Endothelial cell of umbilical vein (primary cell): Measurements from ENCODE around the gene RAB36. TPM values are rescaled to one million over a fixed set of nuclear protein-coding genes. Genes with fewer than 3 reads are reported as not detected.

Experiments used
- BruUV-seq: library from RNA; stranded (reverse); fragments of 400-500 nt; replicated peaks from 2 replicates; lab custom pipeline; 2021; lab: Mats Ljungman, UMichigan
- CTCF ChIA-PET: fragments of 300-600, 350-600 bp; sonication (Branson Sonifier 250); formaldehyde crosslinking; loops from one replicate; lab custom pipeline; 2021; ENCODE audit warnings: antibody characterized with exemption, inconsistent platforms; lab: Charles Lee
- POLR2A ChIA-PET: fragments of 300-600, 350-600 bp; sonication (Branson Sonifier 250); formaldehyde crosslinking; loops from one replicate; lab custom pipeline; 2021; ENCODE audit warnings: antibody characterized with exemption, inconsistent platforms; lab: Charles Lee
- DNase-seq: peaks from one replicate; pipeline ENCODE4 v3.0.0-alpha.2; 2011; ENCODE audit warnings: low read depth, low spot score
- FAIRE-seq: peaks from 2 replicates; lab custom pipeline; 2011; peaks lifted over from hg19 to GRCh38; lab: Jason Lieb, UNC
- H2AFZ ChIP-seq: 2 replicates; pipeline ENCODE4 v1.6.0; 2012; ENCODE audit warnings: low read depth, low read length, control low read depth, inconsistent platforms
- H3K27ac ChIP-seq: 2 replicates; pipeline ENCODE4 v1.5.1; 2011; ENCODE audit warnings: low read depth, mild to moderate bottlenecking, control low read depth, low read length, moderate library complexity; ENCODE audit not compliant: insufficient read depth
- H3K27me3 ChIP-seq, 2 experiments: 2 replicates each; pipeline versions ENCODE4 v1.6.0 to v1.6.1; 2011; ENCODE audit warnings: low read length in 2 of 2, mixed read lengths in 1 of 2; ENCODE audit not compliant: control insufficient read depth in 2 of 2, insufficient read depth in 2 of 2
- H3K36me3 ChIP-seq, 2 experiments: 2 replicates in 1 of 2; 3 replicates in 1 of 2; pipeline ENCODE4 v1.5.1; 2011; ENCODE audit warnings: low read length in 2 of 2, mild to moderate bottlenecking in 1 of 2, moderate library complexity in 1 of 2; ENCODE audit not compliant: control insufficient read depth in 2 of 2, insufficient read depth in 2 of 2; ENCODE audit errors: extremely low read depth in 1 of 2
- H3K4me1 ChIP-seq: 3 replicates; pipeline ENCODE4 v1.5.1; 2011; ENCODE audit warnings: mild to moderate bottlenecking, low read length; ENCODE audit not compliant: control insufficient read depth, insufficient read depth; ENCODE audit errors: extremely low read depth
- H3K4me2 ChIP-seq: 2 replicates; pipeline ENCODE4 v1.6.1; 2011; ENCODE audit warnings: low read length, control low read depth, mixed read lengths; ENCODE audit not compliant: insufficient read depth
- H3K4me3 ChIP-seq, 3 experiments: fragments of 200-600 bp in 1 of 3; sonication (generic), shearing (Covaris generic) in 1 of 3; replicated peaks in 1 of 3; 2 replicates each; pipeline ENCODE4 v1.5.1; 2011 to 2016; ENCODE audit warnings: control low read depth in 3 of 3, low read length in 3 of 3, mild to moderate bottlenecking in 2 of 3, inconsistent platforms in 1 of 3, low read depth in 1 of 3, moderate library complexity in 1 of 3; ENCODE audit not compliant: insufficient read depth in 1 of 3
- H3K79me2 ChIP-seq: 2 replicates; pipeline ENCODE4 v1.6.0; 2012; ENCODE audit warnings: low read length, inconsistent platforms; ENCODE audit not compliant: control insufficient read depth, insufficient read depth
- H3K9ac ChIP-seq: replicated peaks from 2 replicates; pipeline ENCODE3; 2011; ENCODE audit warnings: low read length, control low read depth; ENCODE audit not compliant: insufficient read depth; ENCODE audit errors: extremely low read depth
- H3K9me1 ChIP-seq: replicated peaks from 3 replicates; pipeline ENCODE4 v1.6.0; 2011; ENCODE audit warnings: mild to moderate bottlenecking, low read length; ENCODE audit not compliant: control insufficient read depth, insufficient read depth; ENCODE audit errors: extremely low read depth
- H3K9me3 ChIP-seq: replicated peaks from 2 replicates; pipeline ENCODE4 v1.5.1; 2012; ENCODE audit warnings: low read length, inconsistent platforms; ENCODE audit not compliant: control insufficient read depth, insufficient read depth
- H4K20me1 ChIP-seq: replicated peaks from 2 replicates; pipeline ENCODE3; 2011; ENCODE audit warnings: mild to moderate bottlenecking, low read length; ENCODE audit not compliant: control insufficient read depth, insufficient read depth; ENCODE audit errors: extremely low read depth
- CTCF ChIP-seq, 2 donors: IDR thresholded peaks; 1 replicate in 1 of 2; 2 replicates in 1 of 2; pipeline ENCODE4 v1.5.1; 2011; ENCODE audit warnings: low read length in 2 of 2, mild to moderate bottlenecking in 2 of 2, moderate library complexity in 2 of 2, control low read depth in 1 of 2, inconsistent platforms in 1 of 2, low read depth in 1 of 2; ENCODE audit not compliant: insufficient read depth in 1 of 2; ENCODE audit errors: extremely low read depth in 1 of 2
- EZH2 ChIP-seq: IDR thresholded peaks from 2 replicates; pipeline ENCODE4 v1.6.1; 2012; ENCODE audit warnings: borderline replicate concordance, low read depth, mild to moderate bottlenecking, moderate library complexity, low read length, inconsistent platforms; ENCODE audit not compliant: severe bottlenecking
- FOS ChIP-seq: IDR thresholded peaks from 2 replicates; pipeline ENCODE4 v1.6.1; 2011; ENCODE audit warnings: mild to moderate bottlenecking, low read length, moderate library complexity, borderline replicate concordance; ENCODE audit not compliant: insufficient read depth
- GATA2 ChIP-seq: IDR thresholded peaks from 2 replicates; pipeline ENCODE4 v1.7.0; 2011; ENCODE audit warnings: low read depth, mild to moderate bottlenecking, moderate library complexity, mixed read lengths, low read length; ENCODE audit not compliant: insufficient read length, insufficient read depth
- JUN ChIP-seq: IDR thresholded peaks from 2 replicates; pipeline ENCODE4 v1.6.1; 2011; ENCODE audit warnings: borderline replicate concordance, low read depth; ENCODE audit not compliant: insufficient read length, insufficient read depth
- MAX ChIP-seq: IDR thresholded peaks from 2 replicates; pipeline ENCODE4 v1.6.1; 2011; ENCODE audit not compliant: insufficient read depth, insufficient read length
- MYC ChIP-seq: IDR thresholded peaks from one replicate; pipeline ENCODE4 v1.6.1; 2011; ENCODE audit warnings: mild to moderate bottlenecking, low read depth, low read length
- POLR2A ChIP-seq: IDR thresholded peaks from 2 replicates; pipeline ENCODE4 v1.6.1; 2012; ENCODE audit warnings: low read depth, mild to moderate bottlenecking, control low read depth, low read length
- POLR2AphosphoS5 ChIP-seq: IDR thresholded peaks from 2 replicates; pipeline ENCODE4 v1.6.1; 2012; ENCODE audit warnings: low read depth, mild to moderate bottlenecking, control low read depth, low read length, moderate library complexity; ENCODE audit not compliant: insufficient read depth
- dilution Hi-C: fragments of 300-500 bp; cut with MboI; formaldehyde crosslinking; loops from one replicate; pipeline ENCODE4 v1.15.0; 2019; ENCODE audit warnings: low sequenced_read_pairs; ENCODE audit not compliant: extremely low pct_ligation_motif_present
- intact Hi-C: fragments of 100-400 bp; cut with micrococcal nuclease; formaldehyde crosslinking; loops from one replicate; pipeline ENCODE4 v1.10.0; 2022
- polyA plus RNA-seq, 4 experiments: library from polyadenylated mRNA; depleted of rRNA in 3 of 4; stranded (reverse) in 3 of 4; unstranded in 1 of 4; fragments of >200 nt; gene quantifications; 2 replicates each; pipeline versions ENCODE4 v1.2.1 to v1.2.3, GENCODE V29; 2011 to 2012; ENCODE audit warnings: missing spikeins in 1 of 4
- total RNA-seq: library from RNA; stranded (reverse); gene quantifications from 2 replicates; pipeline ENCODE4 v1.2.3, GENCODE V29; 2021

RAB36 gene
- total and polyA plus RNA-seq, 2 donors (not counting 3 experiments of a cell fraction or from before 2014, with no cell fraction given): 2.7 to 3.1 TPM

- Histone ChIP-seq H3K27ac (no peak overlapping the region), H2AFZ (no peak overlapping the region), H3K4me2 (no peak overlapping the region), H3K27me3 (no peaks in the 10 kb centered on the region), H3K9me1 (no peaks in the 10 kb centered on the region), H3K9ac (no peak overlapping the region), H3K9me3 (no peaks in the 10 kb centered on the region), H3K36me3 (no peaks in the 10 kb centered on the region), H4K20me1 (no peaks in the 10 kb centered on the region), H3K79me2 (no peaks in the 10 kb centered on the region), H3K4me3 (no peak overlapping the region), H3K4me1 (no peaks in the 10 kb centered on the region)
- CTCF ChIA-PET: interaction anchor here (15.6 kb wide), 1 partner anchor 167 kb away, joined by 401 read pairs; no protein-coding TSS in a partner anchor
- FAIRE-seq (no peak), DNase-seq (no peak)
- TF ChIP-seq CTCF (IDR thresholded peaks at IDR 0.05; ENCODE audit: extremely low read depth in 1 of 2, insufficient read depth in 1 of 2, low read depth in 1 of 2, low read length in 2 of 2): no peak
- no peak for TF ChIP-seq MAX
- no peak for TF ChIP-seq FOS
- TF ChIP-seq JUN: no peak
- no peak for TF ChIP-seq POLR2AphosphoS5
- TF ChIP-seq MYC: no peak
- TF ChIP-seq EZH2: no peak
- no peak for TF ChIP-seq GATA2
- TF ChIP-seq POLR2A: no peak
- intact Hi-C loops: no loop called here
- BruUV-seq: no TSS peak
- dilution Hi-C loops: no loop called here
- POLR2A ChIA-PET: no interaction called here
These were observed 19.7 kb upstream of the RAB36 start for GRCh38 chr22:23125512-23126103.
